Measurements from ENCODE around the gene PTPRJ.

GRCh38 chr11:47994417-47994816 lies 14.1 kb downstream of the PTPRJ start:
- TF ChIP-seq POLR2A (IDR thresholded peaks at IDR 0.05; ENCODE audit: low read length) (no peak), GATA1 (IDR thresholded peaks at IDR 0.05; ENCODE audit: low read depth, low read length) (no peak)

Data from erythroblast (primary cell).